Activated naive CD8-positive, alpha-beta T cell treated with anti-CD3 and anti-CD28 coated beads, Interleukin-2, amount 10 ng/mL, durations not matched to agents 7 days and 5 days (primary cell): ENCODE results near the gene RPUSD1. TPM values are rescaled to one million over a fixed set of nuclear protein-coding genes. Genes with fewer than 3 reads are reported as not detected.
"Not testable (repeated sequence)": the region's sequence is repeated elsewhere in the genome, so short reads cannot be mapped to it uniquely, and the experiment has no call there.

Experiments
- ATAC-seq: fragments of 150-1000 bp; cut with Tn5 transposase; one replicate; pipeline ENCODE4 v1.10.0; 2021; ENCODE audit warnings: low read depth, moderate library complexity
- POLR2A ChIA-PET: fragments of 350-600 bp; sonication (Branson Sonifier 250); formaldehyde crosslinking; loops from one replicate; lab custom pipeline; 2021; ENCODE audit warnings: antibody characterized with exemption; lab: Charles Lee
- DNase-seq: peaks from one replicate; pipeline ENCODE4 v3.0.0; 2021
- H3K27ac Mint-ChIP-seq: one replicate; pipeline ENCODE4 v1.8.0; 2022; ENCODE audit warnings: mild to moderate bottlenecking, mixed read lengths
- H3K27me3 Mint-ChIP-seq: one replicate; pipeline ENCODE4 v1.8.0; 2022; ENCODE audit warnings: mild to moderate bottlenecking, moderate library complexity, mixed read lengths
- H3K36me3 Mint-ChIP-seq: one replicate; pipeline ENCODE4 v1.8.0; 2021; ENCODE audit warnings: mild to moderate bottlenecking, mixed read lengths
- H3K4me1 Mint-ChIP-seq: one replicate; pipeline ENCODE4 v1.8.0; 2021; ENCODE audit warnings: mixed read lengths
- H3K4me3 Mint-ChIP-seq: one replicate; pipeline ENCODE4 v1.8.0; 2022; ENCODE audit warnings: mild to moderate bottlenecking, moderate library complexity, mixed read lengths
- H3K9me3 Mint-ChIP-seq: one replicate; pipeline ENCODE4 v1.8.0; 2021; ENCODE audit warnings: mixed read lengths
- total RNA-seq, 2 experiments: library from RNA; stranded (reverse); gene quantifications; one replicate each; pipeline ENCODE4 v1.2.3, GENCODE V29; 2021

The RPUSD1 gene
- total RNA-seq, 2 experiments from 2014 or later, result 25.1 to 26.6 TPM

DNA sequence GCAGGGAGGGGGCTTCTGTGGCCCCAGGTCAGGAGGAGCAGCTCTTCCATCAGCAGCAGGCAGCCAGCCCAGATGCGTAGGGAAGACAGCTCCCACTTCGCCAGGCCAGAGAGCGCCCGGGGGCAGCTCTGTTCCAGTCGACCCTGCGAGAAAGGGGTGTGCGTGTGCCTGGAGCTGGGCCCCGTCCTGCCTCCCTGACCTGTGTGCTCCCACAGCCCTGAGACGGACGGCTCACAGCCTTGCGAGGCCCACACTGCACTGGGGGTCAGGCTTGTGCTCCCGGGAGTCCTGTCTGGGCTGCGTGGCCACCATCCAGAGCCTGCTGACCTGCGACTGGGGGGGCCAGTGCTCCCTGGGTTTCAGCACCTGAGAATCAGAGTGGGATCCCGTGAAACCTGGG is 28.1 kb downstream of the RPUSD1 start:
- no peak overlapping the region for H3K4me3 Mint-ChIP-seq
- POLR2A ChIA-PET, result no interaction called here
- H3K9me3 Mint-ChIP-seq, result no peaks in the 10 kb centered on the region
- H3K36me3 Mint-ChIP-seq, result no peaks in the 10 kb centered on the region
- H3K27ac Mint-ChIP-seq, result no peak overlapping the region
- no peak for DNase-seq
- peaks cover 6% of the 10 kb centered on the region for H3K27me3 Mint-ChIP-seq
- peaks cover 5% of the 10 kb centered on the region for H3K4me1 Mint-ChIP-seq
- no peak for ATAC-seq

DNA sequence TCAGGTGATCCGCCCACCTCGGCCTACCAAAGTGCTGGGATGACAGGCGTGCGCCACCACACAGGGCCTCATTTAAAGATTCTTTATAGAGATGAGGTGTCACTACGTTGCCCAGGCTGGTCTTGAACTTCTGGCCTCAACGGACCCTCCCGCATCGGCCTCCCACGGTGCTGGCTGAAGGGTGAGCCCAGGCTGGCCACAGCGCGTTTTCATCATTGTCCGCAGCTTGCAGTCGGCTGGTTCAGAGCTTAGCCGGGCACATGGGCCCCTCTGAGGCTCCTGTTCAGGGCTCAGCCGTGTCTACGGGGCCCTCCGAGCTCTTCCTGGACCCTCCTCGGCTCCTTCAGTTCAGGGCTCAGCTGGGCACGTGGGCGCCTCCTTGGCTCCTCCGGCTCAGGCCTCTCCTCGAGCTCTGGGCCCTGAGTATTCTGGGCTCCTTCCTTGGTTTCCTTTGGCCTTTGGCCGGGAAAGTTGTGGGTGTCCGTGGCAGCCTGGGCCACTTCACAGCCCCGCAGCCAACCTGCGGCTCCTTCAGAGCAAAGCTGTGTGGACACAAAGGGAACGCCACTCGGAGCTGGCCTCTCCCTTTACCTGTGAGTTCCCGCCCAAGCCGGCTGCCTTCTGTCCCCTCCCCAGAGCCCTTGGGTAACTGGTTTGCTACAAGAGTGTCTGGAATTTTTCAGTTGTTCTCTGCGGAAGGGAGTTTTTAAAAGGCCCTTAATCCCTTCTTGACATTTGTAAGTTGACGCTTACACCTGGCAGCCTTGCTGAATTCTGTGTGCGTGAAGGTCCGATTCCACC is 28.9 kb downstream of the RPUSD1 start:
- DNase-seq (no peak), ATAC-seq (no peak)
- Mint-ChIP-seq H3K36me3 (no peaks in the 10 kb centered on the region), H3K27ac (no peak overlapping the region), H3K27me3 (peaks cover 7% of the 10 kb centered on the region), H3K4me1 (peaks cover 7% of the 10 kb centered on the region), H3K4me3 (no peak overlapping the region), H3K9me3 (no peaks in the 10 kb centered on the region)
- POLR2A ChIA-PET, result no interaction called here

DNA sequence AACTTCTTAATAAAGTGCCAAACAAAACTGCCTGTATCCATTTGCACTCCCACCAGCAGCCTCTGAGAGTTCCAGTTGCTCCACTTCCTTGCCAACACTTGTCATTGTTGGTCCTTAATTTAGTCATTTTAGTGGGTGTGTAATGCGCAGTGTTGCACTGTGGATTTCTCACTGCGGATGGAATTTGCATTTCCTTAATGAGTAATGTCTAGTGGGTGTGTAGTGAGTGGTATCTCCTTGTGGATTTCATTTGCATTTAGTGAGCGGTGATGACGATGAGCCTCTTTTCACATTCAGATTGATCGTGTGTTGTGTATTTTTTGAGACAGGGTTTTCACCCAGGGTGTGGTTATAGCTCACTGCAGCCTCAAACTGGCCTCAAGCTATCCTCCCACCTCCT is 31.8 kb downstream of the RPUSD1 start:
- peaks cover 7% of the 10 kb centered on the region for H3K4me1 Mint-ChIP-seq
- H3K9me3 Mint-ChIP-seq, result no peaks in the 10 kb centered on the region
- no peak for ATAC-seq
- H3K4me3 Mint-ChIP-seq, result no peak overlapping the region
- no peak overlapping the region for H3K27ac Mint-ChIP-seq
- POLR2A ChIA-PET, result no interaction called here
- peaks cover 7% of the 10 kb centered on the region for H3K27me3 Mint-ChIP-seq
- no peaks in the 10 kb centered on the region for H3K36me3 Mint-ChIP-seq
- DNase-seq, result no peak

DNA sequence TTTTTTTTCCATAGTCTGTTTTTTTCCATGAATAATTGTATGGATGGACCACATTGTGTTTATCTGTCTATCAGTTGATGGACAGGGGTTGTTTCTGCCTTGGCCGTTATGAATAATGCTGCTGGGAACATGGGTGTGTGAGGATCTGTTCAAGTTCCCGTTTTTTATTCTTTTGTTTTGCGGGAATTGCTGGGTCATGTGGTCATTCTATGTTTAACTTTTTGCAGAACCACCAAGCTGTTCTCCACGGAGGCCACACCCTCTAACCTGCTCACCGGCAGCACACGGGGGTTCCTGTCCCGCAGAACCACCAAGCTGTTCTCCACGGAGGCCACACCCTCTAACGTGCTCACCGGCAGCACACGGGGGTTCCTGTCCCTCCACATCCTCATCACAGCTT is 33.5 kb downstream of the RPUSD1 start:
- DNase-seq, result no peak
- peak; percentile 45 for ATAC-seq
- no peaks in the 10 kb centered on the region for H3K9me3 Mint-ChIP-seq
- H3K27ac Mint-ChIP-seq, result no peak overlapping the region
- H3K36me3 Mint-ChIP-seq, result no peaks in the 10 kb centered on the region
- POLR2A ChIA-PET, result interaction anchor here (0.8 to 1.0 kb wide), 2 partner anchors 12 to 14 kb away, joined by 3 to 5 read pairs; partner anchors contain the start of gene CIAO3
- H3K4me3 Mint-ChIP-seq, result no peak overlapping the region
- H3K4me1 Mint-ChIP-seq, result peaks cover 7% of the 10 kb centered on the region
- H3K27me3 Mint-ChIP-seq, result peaks cover 7% of the 10 kb centered on the region

DNA sequence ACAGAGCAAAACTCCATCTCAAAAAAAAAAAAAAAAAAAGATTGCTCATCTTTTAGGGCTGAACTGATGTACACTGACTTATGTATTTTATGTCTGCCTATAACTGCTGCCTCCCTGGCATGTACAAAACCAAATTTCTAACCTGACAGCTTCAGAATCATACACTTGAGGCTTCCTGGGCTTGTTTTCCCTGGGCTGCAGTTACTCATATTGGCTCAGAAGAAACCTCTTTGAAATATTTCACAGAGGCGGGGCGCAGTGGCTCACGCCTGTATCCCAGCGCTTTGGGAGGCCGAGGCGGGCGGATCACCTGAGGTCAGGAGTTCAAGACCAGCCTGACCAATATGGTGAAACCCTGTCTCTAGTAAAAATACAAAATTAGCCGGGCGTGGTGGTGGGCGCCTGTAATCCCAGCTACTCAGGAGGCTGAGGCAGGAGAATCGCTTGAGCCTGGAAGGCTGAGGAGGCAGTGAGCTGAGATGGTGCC is 34.0 kb downstream of the RPUSD1 start:
- not testable (repeated sequence) for DNase-seq, H3K27me3 Mint-ChIP-seq, H3K4me3 Mint-ChIP-seq, H3K36me3 Mint-ChIP-seq, H3K27ac Mint-ChIP-seq, H3K4me1 Mint-ChIP-seq, H3K9me3 Mint-ChIP-seq, ATAC-seq
- POLR2A ChIA-PET, result interaction anchor here (0.7 to 1.0 kb wide), 2 partner anchors 11 to 35 kb away, joined by 3 read pairs; no protein-coding TSS in a partner anchor

GRCh38 chr16:752007-752312 is 36.2 kb downstream of the RPUSD1 start:
- POLR2A ChIA-PET, result no interaction called here
- Mint-ChIP-seq H3K27me3 (peaks cover 7% of the 10 kb centered on the region), H3K4me1 (peaks cover 2% of the 10 kb centered on the region), H3K36me3 (no peaks in the 10 kb centered on the region), H3K4me3 (no peak overlapping the region), H3K9me3 (no peaks in the 10 kb centered on the region), H3K27ac (no peak overlapping the region)
- DNase-seq (no peak), ATAC-seq (no peak)

GRCh38 chr16:751152-752006 is 36.8 kb downstream of the RPUSD1 start:
- Mint-ChIP-seq H3K36me3 (no peaks in the 10 kb centered on the region), H3K4me3 (no peak overlapping the region), H3K27me3 (peaks cover 4% of the 10 kb centered on the region), H3K27ac (no peak overlapping the region), H3K9me3 (no peaks in the 10 kb centered on the region), H3K4me1 (peaks cover 2% of the 10 kb centered on the region)
- DNase-seq (no peak), ATAC-seq (no peak)
- POLR2A ChIA-PET, result no interaction called here

- POLR2A ChIA-PET, result interaction anchor here (0.8 kb wide), 1 partner anchor 13 kb away, joined by 3 read pairs; no protein-coding TSS in a partner anchor
- no peaks in the 10 kb centered on the region for H3K36me3 Mint-ChIP-seq
- H3K4me3 Mint-ChIP-seq, result no peak overlapping the region
These were observed 37.7 kb downstream of the RPUSD1 start for GRCh38 chr16:750485-750884.

DNA sequence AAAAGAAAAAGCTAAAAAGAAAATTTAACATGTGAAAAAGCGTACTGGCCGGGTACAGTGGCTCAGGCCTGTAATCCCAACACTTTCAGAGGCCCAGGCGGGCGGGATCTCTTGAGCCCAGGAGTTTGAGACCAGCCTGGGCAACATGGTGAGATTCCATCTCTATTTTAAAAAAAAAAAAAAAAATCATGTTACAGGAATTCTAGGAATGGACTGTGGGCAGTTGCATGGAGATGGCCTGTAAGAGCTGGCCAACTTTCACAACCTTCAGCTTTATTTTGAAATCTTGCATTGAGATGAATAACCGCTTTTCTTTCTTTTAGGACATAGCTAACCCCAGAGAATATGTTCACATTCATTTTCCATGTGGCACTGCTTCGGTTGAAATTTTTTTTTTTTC is 39.2 kb downstream of the RPUSD1 start:
- ATAC-seq (no peak), DNase-seq (no peak)
- no peak overlapping the region for H3K27ac Mint-ChIP-seq
- no peaks in the 10 kb centered on the region for H3K4me1 Mint-ChIP-seq
- no peaks in the 10 kb centered on the region for H3K36me3 Mint-ChIP-seq
- no peak overlapping the region for H3K4me3 Mint-ChIP-seq
- POLR2A ChIA-PET, result interaction anchor here (1.2 kb wide), 1 partner anchor 8 kb away, joined by 3 read pairs; the partner anchor contains the start of gene CIAO3
- no peaks in the 10 kb centered on the region for H3K27me3 Mint-ChIP-seq
- no peaks in the 10 kb centered on the region for H3K9me3 Mint-ChIP-seq

More at GRCh38 chr16:750485-750884, 37.7 kb downstream of the RPUSD1 start:
- ATAC-seq (no peak), DNase-seq (no peak)
- Mint-ChIP-seq H3K4me1 (peaks cover 2% of the 10 kb centered on the region), H3K27me3 (peaks cover 2% of the 10 kb centered on the region), H3K27ac (no peak overlapping the region), H3K9me3 (no peaks in the 10 kb centered on the region)

- POLR2A ChIA-PET, result no interaction called here
- no peak for DNase-seq
- no peaks in the 10 kb centered on the region for H3K36me3 Mint-ChIP-seq
- H3K4me3 Mint-ChIP-seq, result no peak overlapping the region
- no peaks in the 10 kb centered on the region for H3K4me1 Mint-ChIP-seq
- no peak overlapping the region for H3K27ac Mint-ChIP-seq
- no peak for ATAC-seq
- no peaks in the 10 kb centered on the region for H3K27me3 Mint-ChIP-seq
- no peaks in the 10 kb centered on the region for H3K9me3 Mint-ChIP-seq
These were observed 40.0 kb downstream of the RPUSD1 start for GRCh38 chr16:747978-748746.

GRCh38 chr16:746637-747036 is 41.5 kb downstream of the RPUSD1 start:
- Mint-ChIP-seq H3K4me1 (no peaks in the 10 kb centered on the region), H3K27ac (no peak overlapping the region), H3K27me3 (no peaks in the 10 kb centered on the region), H3K9me3 (no peaks in the 10 kb centered on the region), H3K4me3 (no peak overlapping the region), H3K36me3 (no peaks in the 10 kb centered on the region)
- no peak for ATAC-seq
- no peak for DNase-seq
- POLR2A ChIA-PET, result no interaction called here

GRCh38 chr16:745739-746138 is 42.4 kb downstream of the RPUSD1 start:
- Mint-ChIP-seq H3K36me3 (no peaks in the 10 kb centered on the region), H3K27me3 (no peaks in the 10 kb centered on the region), H3K27ac (no peak overlapping the region), H3K4me1 (no peaks in the 10 kb centered on the region), H3K4me3 (no peak overlapping the region), H3K9me3 (no peaks in the 10 kb centered on the region)
- peak; percentile 45 for DNase-seq
- peak; percentile 26 for ATAC-seq
- POLR2A ChIA-PET, result no interaction called here
